Sigmoid colon (tissue), 4 donors: ENCODE measurements around the gene CA6.

Experiments
- EP300 ChIP-seq, 4 donors: sonication (generic); formaldehyde crosslinking; IDR thresholded peaks; one replicate each; pipeline ENCODE4 v1.6.1; 2017; ENCODE audit warnings: antibody characterized with exemption in 4 of 4
- POLR2A ChIP-seq, 2 donors: fragments of 450-650 bp; IDR thresholded peaks; one replicate each; pipeline ENCODE4 v1.6.1; 2016; ENCODE audit warnings: antibody characterized with exemption in 2 of 2, mild to moderate bottlenecking in 2 of 2, moderate library complexity in 2 of 2
- POLR2AphosphoS5 ChIP-seq, 4 donors: sonication (generic); formaldehyde crosslinking; IDR thresholded peaks; one replicate each; pipeline ENCODE4 v1.6.1; 2017; ENCODE audit warnings: antibody characterized with exemption in 4 of 4
- TF ChIP-seq, protein P1 (sequence below), 4 experiments: fragments of 450-650 bp in 3 of 4; fragments of 200-600 bp in 1 of 4; IDR thresholded peaks; one replicate each; pipeline ENCODE4 v1.5.1; 2016 to 2019; ENCODE audit warnings: antibody characterized with exemption in 4 of 4, mild to moderate bottlenecking in 3 of 4, moderate library complexity in 2 of 4

DNA sequence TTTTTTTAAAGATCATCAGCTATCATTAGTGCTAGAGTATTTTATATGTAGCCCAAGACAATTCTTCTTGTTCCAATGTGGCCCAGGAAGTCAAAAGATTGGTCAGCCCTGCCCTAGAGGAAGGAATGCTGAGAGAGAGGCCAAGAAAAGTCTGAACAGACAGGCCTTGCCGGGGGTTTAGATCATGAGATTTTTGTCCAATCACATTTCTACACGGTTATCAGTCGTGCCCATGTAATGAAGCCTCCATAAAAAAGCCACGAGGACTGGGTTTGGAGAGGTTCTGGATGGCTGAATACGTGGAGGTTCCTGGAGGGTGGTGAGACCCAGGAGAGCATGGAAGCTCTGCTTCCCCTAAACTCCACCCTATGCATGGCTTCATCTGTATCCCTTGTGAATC, 42.9 kb upstream of the CA6 start:
- TF ChIP-seq, protein P1, sequence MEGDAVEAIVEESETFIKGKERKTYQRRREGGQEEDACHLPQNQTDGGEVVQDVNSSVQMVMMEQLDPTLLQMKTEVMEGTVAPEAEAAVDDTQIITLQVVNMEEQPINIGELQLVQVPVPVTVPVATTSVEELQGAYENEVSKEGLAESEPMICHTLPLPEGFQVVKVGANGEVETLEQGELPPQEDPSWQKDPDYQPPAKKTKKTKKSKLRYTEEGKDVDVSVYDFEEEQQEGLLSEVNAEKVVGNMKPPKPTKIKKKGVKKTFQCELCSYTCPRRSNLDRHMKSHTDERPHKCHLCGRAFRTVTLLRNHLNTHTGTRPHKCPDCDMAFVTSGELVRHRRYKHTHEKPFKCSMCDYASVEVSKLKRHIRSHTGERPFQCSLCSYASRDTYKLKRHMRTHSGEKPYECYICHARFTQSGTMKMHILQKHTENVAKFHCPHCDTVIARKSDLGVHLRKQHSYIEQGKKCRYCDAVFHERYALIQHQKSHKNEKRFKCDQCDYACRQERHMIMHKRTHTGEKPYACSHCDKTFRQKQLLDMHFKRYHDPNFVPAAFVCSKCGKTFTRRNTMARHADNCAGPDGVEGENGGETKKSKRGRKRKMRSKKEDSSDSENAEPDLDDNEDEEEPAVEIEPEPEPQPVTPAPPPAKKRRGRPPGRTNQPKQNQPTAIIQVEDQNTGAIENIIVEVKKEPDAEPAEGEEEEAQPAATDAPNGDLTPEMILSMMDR (IDR thresholded peaks at IDR 0.05), result no peak
- no peak for TF ChIP-seq POLR2AphosphoS5 (IDR thresholded peaks at IDR 0.05)
- no peak for TF ChIP-seq POLR2A (IDR thresholded peaks at IDR 0.05)
- TF ChIP-seq EP300 (IDR thresholded peaks at IDR 0.05), result no peak
